Inferior parietal cortex (tissue), 1 donor: ENCODE results near the gene ABCC3.

Experiments
- DNase-seq: peaks from one replicate; pipeline ENCODE4 v3.0.0-alpha.2; 2016; ENCODE audit errors: extremely low spot score

The ABCC3 gene

GRCh38 chr17:50634224-50634914 lies at the start of gene ABCC3:
ABCC3 (plus strand) TSS chr17:50634881; CDS start chr17:50634937, 56 bp downstream.
- DNase-seq = no peak

GRCh38 chr17:50585346-50585745 lies 49.3 kb upstream of the ABCC3 start:
- DNase-seq = no peak

- DNase-seq = no peak
These were observed 48.8 kb upstream of the ABCC3 start for GRCh38 chr17:50585891-50586290.

- DNase-seq = no peak
These were observed 48.0 kb upstream of the ABCC3 start for GRCh38 chr17:50586421-50587247.

- no peak for DNase-seq
These were observed 47.1 kb upstream of the ABCC3 start for GRCh38 chr17:50587571-50587970.

GRCh38 chr17:50588391-50589049 lies 46.2 kb upstream of the ABCC3 start:
- DNase-seq = no peak

GRCh38 chr17:50589095-50589705 lies 45.5 kb upstream of the ABCC3 start:
- DNase-seq = no peak

GRCh38 chr17:50590946-50591737 lies 43.5 kb upstream of the ABCC3 start:
- DNase-seq = no peak

GRCh38 chr17:50593321-50593720 lies 41.4 kb upstream of the ABCC3 start:
- DNase-seq = no peak

- no peak for DNase-seq
These were observed 40.4 kb upstream of the ABCC3 start for GRCh38 chr17:50594128-50594823.

- DNase-seq = no peak
These were observed 39.8 kb upstream of the ABCC3 start for GRCh38 chr17:50594892-50595291.

- no peak for DNase-seq
These were observed 38.3 kb upstream of the ABCC3 start for GRCh38 chr17:50596191-50597037.

GRCh38 chr17:50598487-50598886 lies 36.2 kb upstream of the ABCC3 start:
- no peak for DNase-seq

- no peak for DNase-seq
These were observed 35.1 kb upstream of the ABCC3 start for GRCh38 chr17:50599606-50600005.

- no peak for DNase-seq
These were observed 32.8 kb upstream of the ABCC3 start for GRCh38 chr17:50601823-50602375.

- DNase-seq = no peak
These were observed 31.8 kb upstream of the ABCC3 start for GRCh38 chr17:50602836-50603235.

- DNase-seq = no peak
These were observed 31.3 kb upstream of the ABCC3 start for GRCh38 chr17:50603340-50603739.

- no peak for DNase-seq
These were observed 30.2 kb upstream of the ABCC3 start for GRCh38 chr17:50604513-50604912.

GRCh38 chr17:50605429-50605828 lies 29.3 kb upstream of the ABCC3 start:
- DNase-seq = no peak
